ENCODE data around the gene JAGN1.
"Not testable (repeated sequence)": the region's sequence is repeated elsewhere in the genome, so short reads cannot be mapped to it uniquely, and the experiment has no call there.

The JAGN1 gene

GRCh38 chr3:9899289-9899791, 8.9 kb downstream of the JAGN1 start:
- no peak for DNase-seq

DNA sequence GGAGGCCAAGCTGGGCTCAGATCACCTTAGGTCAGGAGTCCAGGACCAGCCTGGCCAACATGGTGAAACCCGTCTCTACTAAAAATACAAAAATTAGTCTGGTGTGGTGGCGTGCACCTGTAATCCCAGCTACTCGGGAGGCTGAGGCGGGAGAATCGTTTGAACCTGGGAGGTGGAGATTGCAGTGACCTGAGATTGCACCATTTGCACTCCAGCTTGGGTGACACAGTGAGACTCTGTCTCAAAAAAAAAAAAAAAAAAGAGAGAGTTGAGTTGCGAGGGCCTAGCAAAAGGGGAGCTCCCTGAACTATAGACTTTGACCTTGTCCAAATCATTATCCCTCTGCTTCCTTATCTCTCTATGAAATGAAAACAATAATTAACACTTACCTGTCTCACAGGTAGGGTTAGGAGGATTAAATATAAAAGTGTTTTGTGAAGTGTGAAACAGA, 10.6 kb downstream of the JAGN1 start:
- DNase-seq: not testable (repeated sequence)

DNA sequence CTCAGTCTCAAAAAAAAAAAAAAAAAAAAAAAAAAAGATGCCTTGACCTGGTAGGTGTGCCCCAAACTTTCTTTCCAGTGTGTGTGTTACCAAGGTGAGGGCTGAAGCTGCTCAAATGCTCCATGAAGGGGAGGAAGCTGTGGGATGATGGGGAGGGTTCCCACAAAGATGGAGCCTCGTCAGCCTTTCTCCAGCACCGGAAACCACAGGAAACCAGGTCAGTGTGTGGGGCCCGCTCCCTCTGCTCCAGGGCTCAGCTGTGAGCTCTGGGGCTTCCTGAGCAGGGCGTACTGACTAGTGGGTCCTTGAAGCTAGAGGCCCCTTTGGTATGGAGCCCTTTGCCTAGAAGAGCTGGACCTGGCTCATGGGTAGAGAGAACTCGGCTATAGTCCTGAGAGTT, 11.6 kb downstream of the JAGN1 start:
- DNase-seq: no peak

GRCh38 chr3:9902372-9903237, 12.2 kb downstream of the JAGN1 start, which contains the start of gene IL17RE:
Gene IL17RE (plus strand): TSS chr3:9902848. CDS start chr3:9902933, 85 bp downstream.
- no peak for DNase-seq

- no peak for DNase-seq
These were observed 12.8 kb downstream of the JAGN1 start for GRCh38 chr3:9903238-9903624.

GRCh38 chr3:9903904-9904303, 13.5 kb downstream of the JAGN1 start:
- no peak for DNase-seq

GRCh38 chr3:9906480-9906879, 16.1 kb downstream of the JAGN1 start:
- no peak for DNase-seq

DNA sequence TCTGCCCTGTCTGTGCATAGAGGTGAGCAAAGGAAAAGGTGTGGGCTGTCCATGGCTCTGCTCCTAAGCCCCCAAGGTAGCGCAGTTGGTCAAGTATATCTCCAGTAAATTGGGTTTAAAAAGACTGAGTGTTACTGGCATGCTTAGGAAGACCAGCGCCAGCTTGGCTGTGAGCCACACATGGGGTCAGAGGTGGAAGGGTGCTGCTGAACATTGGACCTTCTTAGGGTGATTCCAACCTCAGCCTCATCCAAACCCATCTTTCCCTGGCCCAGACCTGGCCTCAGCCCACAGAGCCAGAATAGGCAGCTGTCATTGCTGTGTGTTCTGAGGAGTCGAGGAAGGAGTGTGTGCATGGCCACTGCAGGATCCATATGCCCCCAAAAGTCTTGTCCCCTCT, 17.9 kb downstream of the JAGN1 start:
- no peak for DNase-seq

GRCh38 chr3:9909221-9910013, 19.0 kb downstream of the JAGN1 start:
- DNase-seq: no peak

- no peak for DNase-seq
These were observed 21.5 kb downstream of the JAGN1 start for GRCh38 chr3:9911863-9912262.

DNA sequence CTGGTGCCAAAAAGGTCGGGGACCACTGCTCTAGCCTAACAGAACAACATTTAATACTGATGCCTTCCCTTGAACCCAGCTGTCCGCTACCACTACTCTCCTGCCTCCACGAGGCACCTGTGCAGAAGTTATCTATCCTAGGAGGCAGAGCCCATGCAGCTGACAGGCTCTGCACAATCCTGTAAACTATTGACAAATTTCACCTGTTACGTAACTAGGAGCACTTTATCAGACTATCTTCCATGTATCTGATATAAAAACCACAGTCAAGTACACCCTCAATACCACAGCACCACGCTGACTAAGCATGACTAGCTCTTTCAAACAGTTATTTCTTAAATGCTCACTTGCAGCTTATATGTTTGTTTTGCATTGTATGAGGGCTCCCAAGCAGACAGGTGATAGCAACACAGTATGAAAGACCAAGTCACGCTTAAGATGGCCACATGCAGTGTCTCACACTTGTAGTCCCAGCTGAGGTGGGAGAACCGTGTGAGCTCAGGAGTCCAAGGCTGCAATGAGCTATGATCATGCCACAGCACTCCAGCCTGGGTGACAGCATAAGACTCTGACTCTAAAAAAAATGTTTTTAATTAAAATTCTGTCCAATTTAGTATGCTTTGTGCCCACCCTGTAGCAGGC, 22.0 kb downstream of the JAGN1 start:
- no peak for DNase-seq

DNA sequence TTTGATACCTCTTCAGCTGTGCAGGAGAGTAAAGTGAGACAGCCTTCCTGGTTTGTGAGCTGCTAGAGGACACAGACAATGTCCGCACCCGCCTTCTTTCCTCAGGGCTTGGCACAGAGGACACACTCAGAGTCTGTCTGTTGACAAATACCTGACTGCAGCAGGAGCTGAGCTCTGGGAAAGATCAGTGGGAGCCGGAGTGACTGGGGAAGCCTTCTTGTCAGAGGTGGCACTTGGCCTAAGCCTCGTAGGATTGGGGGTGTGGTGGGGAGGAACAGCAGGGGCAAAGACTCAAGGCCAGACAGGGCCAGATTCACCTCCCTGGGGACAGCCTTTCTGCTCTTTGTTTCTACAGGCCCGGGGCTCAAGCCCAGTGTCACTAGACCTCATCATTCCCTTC, 23.2 kb downstream of the JAGN1 start:
- DNase-seq: peak; percentile 47

DNA sequence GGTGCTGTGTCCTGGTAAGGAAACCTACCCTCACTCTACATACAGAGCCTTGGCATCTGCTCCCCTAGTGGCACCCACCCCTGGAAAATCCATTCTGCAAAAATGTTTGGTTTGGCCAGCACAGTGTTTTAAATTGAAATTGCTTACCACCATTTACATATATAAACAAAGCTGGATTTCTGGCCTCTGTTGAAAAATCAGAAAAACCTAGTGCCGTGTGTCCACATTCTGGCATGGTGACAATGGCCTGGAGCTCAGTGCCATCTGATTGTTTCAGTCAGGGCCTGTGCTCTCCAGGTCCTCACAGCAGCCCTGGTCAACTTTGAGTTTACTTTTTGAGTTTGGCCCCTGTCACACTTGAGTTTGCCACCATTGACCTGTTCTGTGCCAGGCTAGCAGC, 23.6 kb downstream of the JAGN1 start:
- no peak for DNase-seq

GRCh38 chr3:9914559-9915253, 24.3 kb downstream of the JAGN1 start:
- peak; percentile 86 for DNase-seq

GRCh38 chr3:9915254-9916141, 25.1 kb downstream of the JAGN1 start:
- peak; percentile 71 for DNase-seq

DNA sequence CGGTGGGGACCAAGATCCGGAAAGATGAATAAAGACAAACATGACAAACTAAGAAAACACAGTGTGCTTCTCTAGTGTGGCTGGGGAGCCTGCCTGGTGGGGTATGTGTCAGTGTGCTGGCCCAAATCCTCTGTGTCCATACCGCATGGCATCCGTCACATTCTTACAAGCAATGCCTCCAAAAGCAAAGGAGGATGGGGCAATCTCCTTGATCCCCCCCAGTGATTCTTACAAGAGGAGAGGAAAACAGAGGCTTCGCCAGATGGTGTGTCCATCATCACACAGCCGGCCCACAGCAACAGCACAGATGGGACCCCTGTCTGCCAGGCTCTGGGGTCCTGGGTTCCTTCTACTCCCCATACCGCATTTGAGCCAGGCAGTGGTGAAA, 25.9 kb downstream of the JAGN1 start:
- DNase-seq: peak; percentile 86

DNA sequence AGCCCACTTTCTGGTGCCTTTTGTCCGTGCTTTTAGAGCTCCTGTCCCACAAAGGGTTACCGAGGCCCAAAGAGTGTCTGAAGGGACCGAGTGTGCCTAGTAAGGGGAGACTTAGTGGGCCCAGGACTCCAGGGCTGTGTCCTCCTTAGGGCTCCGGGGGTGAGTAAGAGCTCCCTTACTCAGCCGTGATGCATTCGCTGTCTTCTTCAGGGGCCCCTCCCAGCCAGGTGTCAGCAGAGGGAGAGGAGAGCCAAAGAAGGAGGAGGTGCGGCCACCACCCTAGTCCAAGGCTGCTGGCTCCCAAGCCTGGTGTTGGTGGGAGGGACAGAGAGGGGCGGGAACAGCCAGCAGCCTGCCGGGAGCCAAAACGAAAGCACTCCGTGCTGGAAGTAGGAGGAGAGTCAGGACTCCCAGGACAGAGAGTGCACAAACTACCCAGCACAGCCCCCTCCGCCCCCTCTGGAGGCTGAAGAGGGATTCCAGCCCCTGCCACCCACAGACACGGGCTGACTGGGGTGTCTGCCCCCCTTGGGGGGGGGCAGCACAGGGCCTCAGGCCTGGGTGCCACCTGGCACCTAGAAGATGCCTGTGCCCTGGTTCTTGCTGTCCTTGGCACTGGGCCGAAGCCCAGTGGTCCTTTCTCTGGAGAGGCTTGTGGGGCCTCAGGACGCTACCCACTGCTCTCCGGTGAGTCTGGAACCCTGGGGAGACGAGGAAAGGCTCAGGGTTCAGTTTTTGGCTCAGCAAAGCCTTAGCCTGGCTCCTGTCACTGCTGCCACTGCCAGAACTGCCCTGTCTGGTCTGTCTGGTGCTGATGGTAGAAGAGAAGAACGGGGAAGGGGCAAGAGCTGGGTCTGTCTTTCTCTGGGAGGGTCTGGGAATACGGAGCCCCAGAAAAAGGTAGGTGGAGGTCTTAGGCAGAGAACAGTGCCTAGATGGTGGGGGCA, 26.6 kb downstream of the JAGN1 start, which contains the start of gene IL17RC:
Gene IL17RC (plus strand): TSS at position 365 of the 947 bp plus-strand sequence. CDS start 218 bp downstream, at position 583.
- peak; percentile 94 for DNase-seq

GRCh38 chr3:9917820-9918219, 27.4 kb downstream of the JAGN1 start:
- DNase-seq: no peak

GRCh38 chr3:9918261-9919038, 28.0 kb downstream of the JAGN1 start:
- DNase-seq: no peak
